Omental fat pad (tissue), 4 donors: ENCODE measurements around the gene RNF41. TPM values are rescaled to one million over a fixed set of nuclear protein-coding genes. Genes with fewer than 3 reads are reported as not detected.

Experiments
- ATAC-seq: fragments of 150-250 bp; one replicate; pipeline ENCODE4 v1.9.1; 2016; ENCODE audit warnings: mild to moderate bottlenecking, moderate library complexity; ENCODE audit not compliant: low FRiP score
- DNase-seq: peaks from one replicate; pipeline ENCODE4 v3.0.0-alpha.2; 2019; ENCODE audit warnings: low spot score
- total RNA-seq, 4 donors: library from RNA; depleted of rRNA; stranded (reverse); fragments of >200 nt; gene quantifications; one replicate each; pipeline ENCODE4 v1.1.0, GENCODE V29; 2016
- TF ChIP-seq, protein P1 (sequence below), 3 donors: fragments of 450-650 bp; IDR thresholded peaks; one replicate each; pipeline ENCODE4 v1.5.1; 2016 to 2017; ENCODE audit warnings: antibody characterized with exemption in 3 of 3, mild to moderate bottlenecking in 3 of 3, moderate library complexity in 2 of 3

The RNF41 gene
- total RNA-seq, 4 donors from 2014 or later: 50.0 to 128 (median 76.2) TPM

DNA sequence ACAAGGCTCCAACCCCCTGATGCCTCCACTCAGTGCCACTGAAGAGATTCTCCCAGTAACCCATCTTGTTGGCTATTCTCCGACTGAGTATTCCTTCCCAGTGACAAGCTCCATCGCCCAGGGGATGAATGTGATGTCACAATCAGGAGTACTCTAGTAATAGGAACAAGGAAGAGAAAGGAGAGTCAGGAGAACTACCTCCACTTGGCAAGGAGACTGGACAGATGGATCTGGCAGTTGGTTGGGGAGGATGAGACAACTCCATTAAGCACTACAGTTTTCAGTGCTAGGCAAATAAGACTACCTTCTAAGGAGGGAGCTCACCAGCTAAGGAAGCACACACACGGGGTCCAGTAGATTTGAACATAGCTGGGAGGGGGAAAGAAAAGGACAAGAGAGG, 5.3 kb downstream of the RNF41 start:
- no peak for DNase-seq
- ATAC-seq: no peak
- TF ChIP-seq, protein P1, sequence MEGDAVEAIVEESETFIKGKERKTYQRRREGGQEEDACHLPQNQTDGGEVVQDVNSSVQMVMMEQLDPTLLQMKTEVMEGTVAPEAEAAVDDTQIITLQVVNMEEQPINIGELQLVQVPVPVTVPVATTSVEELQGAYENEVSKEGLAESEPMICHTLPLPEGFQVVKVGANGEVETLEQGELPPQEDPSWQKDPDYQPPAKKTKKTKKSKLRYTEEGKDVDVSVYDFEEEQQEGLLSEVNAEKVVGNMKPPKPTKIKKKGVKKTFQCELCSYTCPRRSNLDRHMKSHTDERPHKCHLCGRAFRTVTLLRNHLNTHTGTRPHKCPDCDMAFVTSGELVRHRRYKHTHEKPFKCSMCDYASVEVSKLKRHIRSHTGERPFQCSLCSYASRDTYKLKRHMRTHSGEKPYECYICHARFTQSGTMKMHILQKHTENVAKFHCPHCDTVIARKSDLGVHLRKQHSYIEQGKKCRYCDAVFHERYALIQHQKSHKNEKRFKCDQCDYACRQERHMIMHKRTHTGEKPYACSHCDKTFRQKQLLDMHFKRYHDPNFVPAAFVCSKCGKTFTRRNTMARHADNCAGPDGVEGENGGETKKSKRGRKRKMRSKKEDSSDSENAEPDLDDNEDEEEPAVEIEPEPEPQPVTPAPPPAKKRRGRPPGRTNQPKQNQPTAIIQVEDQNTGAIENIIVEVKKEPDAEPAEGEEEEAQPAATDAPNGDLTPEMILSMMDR (IDR thresholded peaks at IDR 0.05): no peak

DNA sequence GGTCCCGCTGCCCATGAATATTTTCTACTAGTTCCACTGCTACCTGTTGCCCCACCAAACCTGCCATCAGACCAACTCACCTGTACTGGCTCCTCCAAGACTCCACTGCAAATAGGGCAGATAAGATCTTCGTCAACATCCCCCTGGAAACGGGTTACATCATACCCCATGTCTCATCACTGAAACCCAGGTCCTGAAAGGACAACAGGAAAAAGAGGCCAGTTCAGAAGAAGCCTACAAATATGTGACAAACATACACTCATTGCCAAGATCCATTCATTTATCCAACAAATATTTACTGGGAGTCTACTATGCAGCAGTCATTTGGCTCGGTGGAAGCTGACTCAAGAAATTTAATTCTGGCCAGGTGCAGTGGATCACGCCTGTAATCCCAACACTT, 7.8 kb downstream of the RNF41 start:
- ATAC-seq (no peak), DNase-seq (no peak)
- TF ChIP-seq, protein P1 (IDR thresholded peaks at IDR 0.05): no peak

DNA sequence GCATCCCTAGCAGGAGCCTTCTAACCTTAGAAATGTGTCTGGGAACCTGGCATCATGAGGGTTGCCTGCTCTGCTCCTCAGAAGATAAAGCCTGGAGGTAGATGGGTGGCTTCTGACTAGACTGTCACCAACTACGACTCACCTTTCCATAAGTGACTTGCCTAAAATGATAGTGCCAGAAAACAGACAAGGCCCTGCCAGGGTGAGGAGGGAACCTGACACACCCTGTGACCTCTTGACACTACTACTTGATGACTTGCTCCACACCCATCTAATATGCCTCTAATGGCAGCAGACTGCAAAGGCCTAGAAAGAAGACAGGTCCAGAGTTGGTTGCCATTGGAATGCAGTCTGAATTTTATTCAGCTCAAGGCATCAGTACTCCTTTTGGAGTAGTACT, 9.4 kb downstream of the RNF41 start:
- DNase-seq (no peak), ATAC-seq (no peak)

DNA sequence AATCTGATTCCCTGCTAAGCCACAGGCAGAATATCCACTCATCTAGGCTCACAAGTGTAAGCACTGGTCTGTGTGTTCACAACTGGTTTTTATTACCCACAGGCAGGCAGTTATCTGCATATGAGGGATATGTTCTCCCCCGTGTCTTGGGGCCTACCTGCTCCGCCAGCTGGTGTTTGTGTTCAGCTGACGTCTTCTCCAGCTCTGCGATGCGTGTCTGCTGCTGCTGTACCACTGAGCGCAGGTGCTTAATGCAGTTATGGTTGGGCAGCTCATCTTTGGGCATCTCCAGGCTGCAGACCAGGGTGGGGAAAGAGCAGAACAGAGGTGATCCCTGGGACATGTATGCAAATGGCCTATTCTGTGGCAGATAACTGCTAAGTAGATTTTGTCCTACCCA, 13.7 kb downstream of the RNF41 start:
- DNase-seq (no peak), ATAC-seq (no peak)
- TF ChIP-seq, protein P1 (IDR thresholded peaks at IDR 0.05): no peak

More for the DNA sequence above, 9.4 kb downstream of the RNF41 start:
- TF ChIP-seq, protein P1 (IDR thresholded peaks at IDR 0.05): no peak

DNA sequence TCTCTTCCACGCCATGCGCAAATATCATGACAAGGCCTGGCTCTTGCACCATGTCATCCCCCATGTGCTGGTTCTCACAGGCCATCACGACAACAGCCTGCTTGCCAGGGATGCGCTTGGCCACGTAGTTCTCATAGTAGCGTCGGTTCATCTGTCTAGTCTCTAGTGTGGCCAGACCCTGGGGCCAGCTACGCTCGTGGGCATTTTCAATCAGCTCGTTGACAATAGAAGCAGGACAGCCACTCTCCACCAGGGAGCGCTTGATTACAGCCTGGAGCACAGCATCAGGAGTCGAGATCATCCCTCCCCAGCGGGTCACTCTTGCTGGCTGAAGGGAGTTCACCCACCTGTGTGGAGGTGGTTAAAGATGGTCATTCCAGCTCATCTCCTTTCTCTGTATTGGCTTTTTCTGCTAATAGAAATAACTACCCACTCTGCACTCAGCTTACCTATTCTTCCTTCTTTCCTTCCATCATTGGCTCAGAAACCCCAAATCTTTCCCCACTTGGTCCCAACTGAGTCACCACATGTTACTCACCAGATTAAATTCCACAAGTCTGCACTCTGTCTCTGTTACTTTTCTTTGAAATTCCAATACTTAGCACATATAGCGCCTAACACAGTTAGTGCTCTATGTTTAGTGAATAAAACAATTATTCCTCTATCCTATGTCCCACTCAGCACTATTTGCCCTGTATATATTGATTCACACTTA, 15.1 kb downstream of the RNF41 start:
- ATAC-seq (peak; percentile 67), DNase-seq (no peak)
- TF ChIP-seq, protein P1 (IDR thresholded peaks at IDR 0.05): no peak

DNA sequence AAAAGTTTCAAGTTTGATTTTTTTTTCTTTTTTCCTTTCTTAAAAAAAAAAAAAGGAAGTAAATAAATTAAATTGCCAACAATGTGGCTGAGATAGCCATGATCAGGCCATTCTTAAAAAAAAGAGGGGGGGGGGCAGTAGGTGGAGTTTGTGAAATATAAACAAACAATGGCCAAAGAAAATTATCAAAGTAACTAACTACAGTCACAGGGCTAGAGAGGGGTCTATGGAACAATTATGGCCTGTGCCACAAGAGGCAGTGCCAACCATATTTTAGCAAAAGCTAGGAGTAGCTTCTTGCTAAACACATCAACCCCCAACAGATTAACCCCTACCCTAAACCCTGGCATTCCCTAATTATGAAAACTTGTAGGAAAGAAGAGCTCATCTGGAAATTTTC, 16.3 kb downstream of the RNF41 start:
- ATAC-seq (no peak), DNase-seq (no peak)
- TF ChIP-seq, protein P1 (IDR thresholded peaks at IDR 0.05): no peak

DNA sequence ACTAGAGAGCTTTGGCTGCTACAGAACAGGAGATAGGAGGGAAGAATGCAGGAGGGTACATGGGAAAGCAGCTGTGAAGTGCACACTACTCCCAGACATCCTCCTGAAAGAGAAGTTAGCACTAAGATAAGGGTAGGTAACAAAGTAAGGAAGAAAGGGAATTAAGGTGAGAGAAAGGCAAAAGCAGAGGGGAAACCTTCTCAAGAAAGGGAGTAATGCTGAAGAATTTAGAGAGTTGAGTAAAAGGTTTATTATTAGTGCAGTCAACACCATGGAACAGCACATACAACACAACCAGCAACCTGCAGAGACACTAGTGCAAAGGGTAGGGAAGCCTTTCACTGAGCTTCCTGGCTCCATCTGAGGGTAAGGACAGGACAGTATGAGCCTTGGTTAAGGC, 17.4 kb downstream of the RNF41 start:
- no peak for ATAC-seq
- no peak for DNase-seq
- TF ChIP-seq, protein P1 (IDR thresholded peaks at IDR 0.05): no peak
